ENCODE measurements around the gene ALPI. TPM values are rescaled to one million over a fixed set of nuclear protein-coding genes. Genes with fewer than 3 reads are reported as not detected.

Gene ALPI
- total and polyA plus RNA-seq, 7 donors = 0.05 to 0.14 TPM; not detected in 5

DNA sequence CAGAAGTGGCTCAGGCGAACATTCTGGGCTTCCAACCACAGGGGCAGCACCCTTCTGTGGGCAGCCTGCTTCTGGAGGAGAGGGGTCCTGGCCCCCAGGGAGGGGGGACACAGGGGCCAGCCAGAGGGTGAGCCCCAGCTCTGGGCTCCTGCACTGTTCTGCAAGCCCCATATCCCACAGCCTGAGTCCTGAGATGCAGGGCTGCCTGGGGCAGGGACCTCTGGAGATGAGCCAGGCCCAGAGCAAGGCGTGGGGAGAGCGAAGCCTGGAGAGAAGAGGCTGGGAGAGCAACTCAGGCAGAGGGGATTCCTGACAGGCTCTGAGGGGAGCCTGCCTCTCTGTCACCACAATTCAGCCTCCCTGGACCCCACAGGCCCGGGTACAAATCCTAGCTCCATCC, 50.8 kb downstream of the ALPI start:
- Histone ChIP-seq H3K9me3 (no peaks in the 10 kb centered on the region), H3K4me3 (no peak overlapping the region), H3K36me3 (ENCODE audit: insufficient read depth in 1 of 2, low read depth in 1 of 2) (no peaks in the 10 kb centered on the region), H3K27ac (no peak overlapping the region), H3K4me1 (no peaks in the 10 kb centered on the region), H3K27me3 (ENCODE audit: insufficient read depth in 3 of 3, low read length in 2 of 3) (no peaks in the 10 kb centered on the region)
- ATAC-seq (no peak), DNase-seq (no peak)
- TF ChIP-seq, protein P1, sequence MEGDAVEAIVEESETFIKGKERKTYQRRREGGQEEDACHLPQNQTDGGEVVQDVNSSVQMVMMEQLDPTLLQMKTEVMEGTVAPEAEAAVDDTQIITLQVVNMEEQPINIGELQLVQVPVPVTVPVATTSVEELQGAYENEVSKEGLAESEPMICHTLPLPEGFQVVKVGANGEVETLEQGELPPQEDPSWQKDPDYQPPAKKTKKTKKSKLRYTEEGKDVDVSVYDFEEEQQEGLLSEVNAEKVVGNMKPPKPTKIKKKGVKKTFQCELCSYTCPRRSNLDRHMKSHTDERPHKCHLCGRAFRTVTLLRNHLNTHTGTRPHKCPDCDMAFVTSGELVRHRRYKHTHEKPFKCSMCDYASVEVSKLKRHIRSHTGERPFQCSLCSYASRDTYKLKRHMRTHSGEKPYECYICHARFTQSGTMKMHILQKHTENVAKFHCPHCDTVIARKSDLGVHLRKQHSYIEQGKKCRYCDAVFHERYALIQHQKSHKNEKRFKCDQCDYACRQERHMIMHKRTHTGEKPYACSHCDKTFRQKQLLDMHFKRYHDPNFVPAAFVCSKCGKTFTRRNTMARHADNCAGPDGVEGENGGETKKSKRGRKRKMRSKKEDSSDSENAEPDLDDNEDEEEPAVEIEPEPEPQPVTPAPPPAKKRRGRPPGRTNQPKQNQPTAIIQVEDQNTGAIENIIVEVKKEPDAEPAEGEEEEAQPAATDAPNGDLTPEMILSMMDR (IDR thresholded peaks at IDR 0.05) = no peak
- WGBS, 3 donors = 79 to 89% (median 83%) methylated on average over 4 of the region's 4 CpGs
- intact Hi-C loops (cut with DNase I) = no loop called here

- ATAC-seq = no peak
- Histone ChIP-seq H3K4me3 (no peak overlapping the region), H3K27me3 (ENCODE audit: insufficient read depth in 3 of 3, low read length in 2 of 3) (no peaks in the 10 kb centered on the region), H3K4me1 (no peaks in the 10 kb centered on the region), H3K9me3 (no peaks in the 10 kb centered on the region), H3K27ac (no peak overlapping the region), H3K36me3 (ENCODE audit: insufficient read depth in 1 of 2, low read depth in 1 of 2) (no peaks in the 10 kb centered on the region)
- intact Hi-C loops (cut with DNase I) = no loop called here
- 84 to 87% (median 84%) methylated on average over 6 to 7 of the region's 7 CpGs for WGBS, 3 donors
- TF ChIP-seq, protein P1 (IDR thresholded peaks at IDR 0.05) = no peak
- no peak for DNase-seq
Measured at GRCh38 chr2:232508251-232508650, 52.3 kb downstream of the ALPI start.

Other genes with a start within 250 kb of the ALPI start
- not detected for gene ALPP, start 77.4 kb upstream of the ALPI start, total RNA-seq
- not detected for gene ALPP, start 77.4 kb upstream of the ALPI start, polyA plus RNA-seq
- not detected for gene ALPG, start 49.3 kb upstream of the ALPI start, total RNA-seq
- gene ALPG, start 49.3 kb upstream of the ALPI start, polyA plus RNA-seq = not detected
- 1 to 10 TPM in 1 of 4 donors, under 1 TPM in 3; 0.32 to 1.0 (median 0.61) TPM for gene ECEL1, start 31.7 kb downstream of the ALPI start, total RNA-seq
- gene ECEL1, start 31.7 kb downstream of the ALPI start, polyA plus RNA-seq = 1 to 10 TPM in 1 of 3 donors, under 1 TPM in 2; 0.45 to 1.8 (median 0.55) TPM
- 1 to 10 TPM; 2.0 to 5.0 (median 2.9) TPM for gene PRSS56, start 64.2 kb downstream of the ALPI start, total RNA-seq
- 1 to 10 TPM in 2 of 3 donors, under 1 TPM in 1; 0.82 to 3.2 (median 1.8) TPM for gene PRSS56, start 64.2 kb downstream of the ALPI start, polyA plus RNA-seq
- 100 to 1,000 TPM in 2 of 4 donors, 10 to 100 TPM in 2; 58.8 to 300 (median 97.7) TPM for gene CHRND, start 70.0 kb downstream of the ALPI start, total RNA-seq
- 10 to 100 TPM in 2 of 3 donors, 1 to 10 TPM in 1; 6.5 to 13.5 (median 12.5) TPM for gene CHRND, start 70.0 kb downstream of the ALPI start, polyA plus RNA-seq
- gene CHRNG, start 83.5 kb downstream of the ALPI start, total RNA-seq = 10 to 100 TPM in 2 of 4 donors, 1 to 10 TPM in 2; 2.9 to 94.1 (median 17.2) TPM
- gene CHRNG, start 83.5 kb downstream of the ALPI start, polyA plus RNA-seq = 1 to 10 TPM in 2 of 3 donors, under 1 TPM in 1; 0.68 to 7.3 (median 1.5) TPM
- gene TIGD1, start 94.4 kb downstream of the ALPI start, total RNA-seq = 1 to 10 TPM; 2.3 to 4.9 (median 3.7) TPM
- gene TIGD1, start 94.4 kb downstream of the ALPI start, polyA plus RNA-seq = 1 to 10 TPM; 2.6 to 6.8 (median 6.4) TPM
- 100 to 1,000 TPM in 1 of 4 donors, 10 to 100 TPM in 3; 76.1 to 136 (median 88.4) TPM for gene EIF4E2, start 94.5 kb downstream of the ALPI start, total RNA-seq
- 10 to 100 TPM; 39.6 to 85.2 (median 67.4) TPM for gene EIF4E2, start 94.5 kb downstream of the ALPI start, polyA plus RNA-seq
- gene EFHD1, start 177.5 kb downstream of the ALPI start, total RNA-seq = 10 to 100 TPM in 2 of 4 donors, 1 to 10 TPM in 2; 6.9 to 20.7 (median 9.8) TPM
- 10 to 100 TPM in 2 of 3 donors, 1 to 10 TPM in 1; 6.6 to 17.7 (median 10.7) TPM for gene EFHD1, start 177.5 kb downstream of the ALPI start, polyA plus RNA-seq
- 10 to 100 TPM; 64.3 to 72.6 (median 65.5) TPM for gene GIGYF2, start 241.2 kb downstream of the ALPI start, total RNA-seq
- gene GIGYF2, start 241.2 kb downstream of the ALPI start, polyA plus RNA-seq = 10 to 100 TPM; 13.8 to 44.7 (median 14.4) TPM

Data from psoas muscle (tissue), 8 donors.